LNCAP (cell line): Measurements from ENCODE around the gene OMP.

Experiments
- CTCF ChIP-seq: fragments of 450-650 bp; IDR thresholded peaks from 2 replicates; pipeline ENCODE4 v1.5.1; 2017; ENCODE audit warnings: mild to moderate bottlenecking

Gene OMP

GRCh38 chr11:77138106-77138649 is 35.5 kb downstream of the OMP start:
- TF ChIP-seq CTCF = no peak

GRCh38 chr11:77139201-77139600 is 36.6 kb downstream of the OMP start:
- no peak for TF ChIP-seq CTCF

GRCh38 chr11:77140231-77140851 is 37.7 kb downstream of the OMP start:
- TF ChIP-seq CTCF = no peak

- no peak for TF ChIP-seq CTCF
These were observed 38.4 kb downstream of the OMP start for GRCh38 chr11:77141034-77141433.

- no peak for TF ChIP-seq CTCF
These were observed 38.8 kb downstream of the OMP start for GRCh38 chr11:77141475-77141874.

- TF ChIP-seq CTCF = no peak
These were observed 39.7 kb downstream of the OMP start for GRCh38 chr11:77142091-77142975.

GRCh38 chr11:77143405-77144020 is 40.9 kb downstream of the OMP start:
- no peak for TF ChIP-seq CTCF
